IMR-90 (cell line): Measurements from ENCODE around the gene KRT86. TPM values are rescaled to one million over a fixed set of nuclear protein-coding genes. Genes with fewer than 3 reads are reported as not detected.

Source experiments
- ATAC-seq: fragments of 200-7000 bp; cut with Tn5 transposase; 2 replicates; pipeline ENCODE4 v1.9.1; 2020; ENCODE audit warnings: low read depth, mild to moderate bottlenecking, moderate library complexity
- BruUV-seq: library from RNA; stranded (reverse); fragments of 400-500 nt; replicated peaks from 2 replicates; lab custom pipeline; 2021; lab: Mats Ljungman, UMichigan
- CTCF ChIA-PET: fragments of 300-600 bp; formaldehyde crosslinking; extraction: SDS; loops from one replicate; lab custom pipeline; 2021; ENCODE audit warnings: antibody characterized with exemption; lab: Yijun Ruan, JAX
- POLR2A ChIA-PET: fragments of 300-600 bp; sonication (Branson Sonifier 250); formaldehyde crosslinking; loops from one replicate; lab custom pipeline; 2022; ENCODE audit warnings: antibody characterized with exemption; ENCODE audit not compliant: unreplicated experiment; lab: Charles Lee
- DNase-seq: peaks from one replicate; pipeline ENCODE4 v3.0.0; 2013
- H2AFZ ChIP-seq: replicated peaks from 2 replicates; pipeline ENCODE3; 2013; ENCODE audit warnings: low read length, mild to moderate bottlenecking; ENCODE audit not compliant: poor library complexity
- H2AK5ac ChIP-seq: 2 replicates; pipeline ENCODE4 v1.6.1; 2013; ENCODE audit warnings: low read depth, low read length, inconsistent platforms
- H2AK9ac ChIP-seq: replicated peaks from 2 replicates; pipeline ENCODE3; 2013; ENCODE audit warnings: mild to moderate bottlenecking, low read depth, low read length, moderate library complexity; ENCODE audit not compliant: poor library complexity
- H2BK120ac ChIP-seq: 2 replicates; pipeline ENCODE4 v1.6.1; 2013; ENCODE audit warnings: low read depth, low read length, inconsistent platforms
- H2BK15ac ChIP-seq: 3 replicates; pipeline ENCODE4 v1.6.1; 2013; ENCODE audit warnings: low read depth, low read length, inconsistent platforms
- H2BK20ac ChIP-seq: 2 replicates; pipeline ENCODE4 v1.6.1; 2013; ENCODE audit warnings: low read depth, mild to moderate bottlenecking, inconsistent platforms, low read length, moderate library complexity
- H2BK5ac ChIP-seq: 2 replicates; pipeline ENCODE4 v1.6.1; 2013; ENCODE audit warnings: mild to moderate bottlenecking, low read depth, low read length, inconsistent platforms; ENCODE audit not compliant: poor library complexity, severe bottlenecking
- H3K14ac ChIP-seq: replicated peaks from 2 replicates; pipeline ENCODE4 v1.6.1; 2013; ENCODE audit warnings: low read depth, low read length, inconsistent platforms
- H3K18ac ChIP-seq: 2 replicates; pipeline ENCODE4 v1.6.1; 2013; ENCODE audit warnings: low read depth, low read length, control low read depth
- H3K23ac ChIP-seq: 2 replicates; pipeline ENCODE4 v1.6.1; 2013; ENCODE audit warnings: low read depth, low read length, inconsistent platforms
- H3K27ac ChIP-seq: 2 replicates; pipeline ENCODE4 v1.5.1; 2013; ENCODE audit warnings: mild to moderate bottlenecking, control low read depth, low read length; ENCODE audit not compliant: insufficient read depth
- H3K27me3 ChIP-seq: 2 replicates; pipeline ENCODE4 v1.6.1; 2013; ENCODE audit warnings: low read length; ENCODE audit not compliant: control insufficient read depth, insufficient read depth
- H3K36me3 ChIP-seq: 2 replicates; pipeline ENCODE4 v1.6.1; 2013; ENCODE audit warnings: low read length, mixed read lengths; ENCODE audit not compliant: control insufficient read depth, insufficient read depth
- H3K4ac ChIP-seq: 2 replicates; pipeline ENCODE4 v1.6.1; 2013; ENCODE audit warnings: low read depth, low read length, inconsistent platforms
- H3K4me1 ChIP-seq: 2 replicates; pipeline ENCODE4 v1.6.1; 2013; ENCODE audit warnings: low read length, mixed read lengths; ENCODE audit not compliant: control insufficient read depth, insufficient read depth
- H3K4me2 ChIP-seq: 2 replicates; pipeline ENCODE4 v1.6.1; 2013; ENCODE audit warnings: low read depth, mild to moderate bottlenecking, control low read depth, low read length, moderate library complexity
- H3K4me3 ChIP-seq: 2 replicates; pipeline ENCODE4 v1.5.1; 2013; ENCODE audit warnings: low read depth, mild to moderate bottlenecking, control low read depth, low read length, moderate library complexity; ENCODE audit not compliant: insufficient read depth
- H3K56ac ChIP-seq: 2 replicates; pipeline ENCODE4 v1.6.1; 2013; ENCODE audit warnings: low read length, inconsistent platforms; ENCODE audit not compliant: insufficient read depth; ENCODE audit errors: extremely low read depth
- H3K79me1 ChIP-seq, 2 experiments: 2 replicates each; pipeline ENCODE4 v1.6.1; 2013; ENCODE audit warnings: low read length in 2 of 2, inconsistent platforms in 1 of 2, low read depth in 1 of 2
- H3K9ac ChIP-seq: 2 replicates; pipeline ENCODE4 v1.6.1; 2013; ENCODE audit warnings: low read depth, low read length, control low read depth
- H3K9me1 ChIP-seq: 2 replicates; pipeline ENCODE4 v1.6.1; 2013; ENCODE audit warnings: low read length, inconsistent platforms; ENCODE audit not compliant: insufficient read depth
- H3K9me3 ChIP-seq: 2 replicates; pipeline ENCODE4 v1.6.1; 2013; ENCODE audit warnings: low read length; ENCODE audit not compliant: control insufficient read depth, insufficient read depth
- H4K20me1 ChIP-seq: 2 replicates; pipeline ENCODE4 v1.6.1; 2013; ENCODE audit warnings: low read length, inconsistent platforms; ENCODE audit not compliant: insufficient read depth
- H4K5ac ChIP-seq: 2 replicates; pipeline ENCODE4 v1.6.1; 2013; ENCODE audit warnings: mild to moderate bottlenecking, low read depth, low read length, control low read depth
- H4K8ac ChIP-seq, 2 experiments: 2 replicates each; pipeline ENCODE4 v1.6.1; 2013; ENCODE audit warnings: low read depth in 2 of 2, low read length in 2 of 2, control low read depth in 1 of 2, inconsistent platforms in 1 of 2
- H4K91ac ChIP-seq: 2 replicates; pipeline ENCODE4 v1.6.1; 2013; ENCODE audit warnings: low read depth, low read length, inconsistent platforms; ENCODE audit not compliant: insufficient read depth
- MAZ ChIP-seq: IDR thresholded peaks from 2 replicates; pipeline ENCODE4 v1.6.1; 2012; ENCODE audit warnings: low read depth, mild to moderate bottlenecking, low read length, improper control_type of control experiment, moderate library complexity, borderline replicate concordance
- WGBS, 2 experiments: methylation state at CpG; one replicate each; pipeline versions ENCODE4 v1.1.5 to v1.1.7; 2013; ENCODE audit warnings: missing lambda C conversion rate in 2 of 2; ENCODE audit not compliant: insufficient read length in 1 of 2; ENCODE audit errors: extremely low coverage in 2 of 2; 5-methylcytosine and 5-hydroxymethylcytosine counted together
- dilution Hi-C: fragments of 300-500 bp; cut with HindIII; formaldehyde crosslinking; loops from one replicate; pipeline ENCODE4 v1.14.3; 2018; ENCODE audit warnings: low sequenced_read_pairs; ENCODE audit not compliant: unreplicated experiment
- in situ Hi-C: fragments of 300-500 bp; cut with MboI; formaldehyde crosslinking; loops from 3 replicates; pipeline ENCODE4 v1.14.3; 2019; ENCODE audit warnings: low sequenced_read_pairs, inconsistent platforms, mixed read lengths
- intact Hi-C: fragments of 100-400 bp; cut with micrococcal nuclease; formaldehyde crosslinking; loops from 2 replicates; pipeline ENCODE4 v1.10.0; 2022
- polyA plus RNA-seq, 3 experiments: library from polyadenylated mRNA; depleted of rRNA; stranded (reverse); fragments of >200 nt; gene quantifications; 2 replicates each; pipeline ENCODE4 v1.2.3, GENCODE V29; 2012; ENCODE audit warnings: low replicate concordance in 1 of 3
- total RNA-seq: library from RNA; depleted of rRNA; stranded (reverse); fragments of >200 nt; gene quantifications from 2 replicates; pipeline ENCODE4 v1.2.3, GENCODE V29; 2012

Gene KRT86
- total and polyA plus RNA-seq, 2 of the 4 experiments (the other 2 are of a cell fraction): not detected

DNA sequence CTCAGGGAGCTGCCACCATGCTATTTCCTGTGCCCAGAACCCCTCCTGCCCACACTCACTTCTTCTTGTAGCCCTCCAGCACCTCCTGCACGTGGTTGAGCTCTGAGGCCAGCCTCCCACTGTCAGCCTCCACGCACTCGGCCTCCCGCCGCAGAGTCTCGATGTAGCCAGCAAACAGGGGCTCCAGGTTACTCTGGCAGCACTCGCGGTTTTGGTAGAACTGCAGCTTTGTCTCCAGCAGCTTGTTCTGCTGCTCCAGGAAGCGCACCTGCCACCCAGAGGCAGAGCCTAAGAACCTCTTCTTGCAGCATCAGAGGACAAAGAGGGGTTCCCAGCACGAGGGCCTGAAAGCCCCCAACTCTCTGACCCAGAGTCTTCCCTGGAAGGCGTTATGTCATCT lies 44.7 kb downstream of the KRT86 start:
- no peak for TF ChIP-seq MAZ
- no peak for ATAC-seq

More for the DNA sequence above, 44.7 kb downstream of the KRT86 start:
- H3K9me1 ChIP-seq: no peaks in the 10 kb centered on the region
- H3K4me3 ChIP-seq: no peak overlapping the region
- H3K9ac ChIP-seq: no peak overlapping the region
- BruUV-seq: no TSS peak
- ChIA-PET CTCF (interaction anchor here (1.3 kb wide), 1 partner anchor 9 kb away, joined by 3 read pairs; no protein-coding TSS in a partner anchor), POLR2A (no interaction called here)
- H2AK5ac ChIP-seq: no peak overlapping the region
- 62% methylated on average over 5 of the region's 11 CpGs; no CpG with 5 or more reads in 1 of the 2 experiments for WGBS, 2 experiments
- H3K36me3 ChIP-seq: no peaks in the 10 kb centered on the region
- H4K8ac ChIP-seq: no peak overlapping the region
- H2BK5ac ChIP-seq: no peak overlapping the region
- H3K56ac ChIP-seq: no peak overlapping the region
- H3K4me2 ChIP-seq: no peak overlapping the region
- DNase-seq: no peak
- no peak overlapping the region for H2BK20ac ChIP-seq
- H4K5ac ChIP-seq: no peak overlapping the region
- H2AK9ac ChIP-seq: no peak overlapping the region
- H3K27me3 ChIP-seq: peaks cover 82% of the 10 kb centered on the region
- H3K4me1 ChIP-seq: no peaks in the 10 kb centered on the region
- no peak overlapping the region for H2BK15ac ChIP-seq
- H4K20me1 ChIP-seq: no peaks in the 10 kb centered on the region
- H3K9me3 ChIP-seq: no peaks in the 10 kb centered on the region
- H3K18ac ChIP-seq: no peak overlapping the region
- no peak overlapping the region for H2BK120ac ChIP-seq
- no peak overlapping the region for H4K91ac ChIP-seq
- H3K27ac ChIP-seq: no peak overlapping the region
- intact Hi-C loops: no loop called here
- no peak overlapping the region for H3K14ac ChIP-seq
- dilution Hi-C loops: no loop called here
- no peak overlapping the region for H2AFZ ChIP-seq
- H3K79me1 ChIP-seq: no peaks in the 10 kb centered on the region
- no peak overlapping the region for H3K4ac ChIP-seq
- no peak overlapping the region for H3K23ac ChIP-seq
- in situ Hi-C loops: no loop called here
